WTC11 (cell line): Measurements from ENCODE around the gene CLEC2A. TPM values are rescaled to one million over a fixed set of nuclear protein-coding genes. Genes with fewer than 3 reads are reported as not detected.

Experiments used
- ATAC-seq: fragments of 200-7000 bp; cut with Tn5 transposase; 2 replicates; pipeline ENCODE4 v1.10.0; 2021; ENCODE audit warnings: mild to moderate bottlenecking, moderate library complexity
- CTCF ChIA-PET: fragments of 300-600 bp; sonication (Branson Sonifier 250); formaldehyde crosslinking; loops from one replicate; lab custom pipeline; 2021; ENCODE audit warnings: antibody characterized with exemption; lab: Charles Lee
- POLR2A ChIA-PET: fragments of 350-600 bp; sonication (Branson Sonifier 250); formaldehyde crosslinking; loops from one replicate; lab custom pipeline; 2021; ENCODE audit warnings: antibody characterized with exemption; lab: Charles Lee
- DNase-seq: peaks from one replicate; pipeline ENCODE4 v3.0.0; 2021; ENCODE audit warnings: low spot score
- H3K27ac Mint-ChIP-seq: 2 replicates; pipeline ENCODE4 v1.8.0; 2021; ENCODE audit warnings: mixed read lengths
- H3K27me3 Mint-ChIP-seq: 2 replicates; pipeline ENCODE4 v1.8.0; 2021; ENCODE audit warnings: low read depth, mild to moderate bottlenecking, moderate library complexity, mixed read lengths
- H3K36me3 Mint-ChIP-seq: 2 replicates; pipeline ENCODE4 v1.8.0; 2021; ENCODE audit warnings: mixed read lengths
- H3K4me1 Mint-ChIP-seq: 2 replicates; pipeline ENCODE4 v1.8.0; 2022; ENCODE audit warnings: mixed read lengths
- H3K4me3 Mint-ChIP-seq: 2 replicates; pipeline ENCODE4 v1.8.0; 2021; ENCODE audit warnings: mild to moderate bottlenecking, moderate library complexity, mixed read lengths
- H3K9me3 Mint-ChIP-seq: 2 replicates; pipeline ENCODE4 v1.8.0; 2021; ENCODE audit warnings: mixed read lengths
- AFF4 ChIP-seq: sonication (generic); formaldehyde crosslinking; IDR thresholded peaks from 2 replicates; pipeline ENCODE4 v1.8.1; 2023; ENCODE audit warnings: mild to moderate bottlenecking, missing genetic modification reagents, borderline replicate concordance
- ATF3 ChIP-seq: sonication (generic); formaldehyde crosslinking; conservative IDR thresholded peaks from 2 replicates; pipeline ENCODE4 v1.8.1; 2022; ENCODE audit warnings: mild to moderate bottlenecking, missing genetic modification reagents
- CREM ChIP-seq: sonication (generic); formaldehyde crosslinking; IDR thresholded peaks from 2 replicates; pipeline ENCODE4 v1.8.1; 2022; ENCODE audit warnings: mild to moderate bottlenecking, missing genetic modification reagents, moderate library complexity
- EMX1 ChIP-seq: fragments of 250-450 bp; sonication (Bioruptor Pico); IDR thresholded peaks from 2 replicates; pipeline ENCODE4 v1.8.0; 2021; ENCODE audit warnings: mild to moderate bottlenecking
- ERG ChIP-seq: fragments of 250-450 bp; sonication (Bioruptor Pico); IDR thresholded peaks from 2 replicates; pipeline ENCODE4 v1.8.0; 2021; ENCODE audit warnings: mild to moderate bottlenecking
- FOXJ3 ChIP-seq: sonication (generic); formaldehyde crosslinking; IDR thresholded peaks from 2 replicates; pipeline ENCODE4 v1.9.0; 2021; ENCODE audit warnings: missing genetic modification reagents, mild to moderate bottlenecking, borderline replicate concordance
- IRF1 ChIP-seq: sonication (generic); formaldehyde crosslinking; IDR thresholded peaks from 2 replicates; pipeline ENCODE4 v1.8.0; 2023; ENCODE audit warnings: missing genetic modification reagents
- MLX ChIP-seq: sonication (generic); formaldehyde crosslinking; IDR thresholded peaks from 2 replicates; pipeline ENCODE4 v1.8.1; 2023; ENCODE audit warnings: mild to moderate bottlenecking, missing genetic modification reagents, moderate library complexity
- NR1H2 ChIP-seq: sonication (generic); formaldehyde crosslinking; IDR thresholded peaks from 2 replicates; pipeline ENCODE4 v1.9.0; 2021; ENCODE audit warnings: mild to moderate bottlenecking, moderate library complexity, missing genetic modification reagents
- RELA ChIP-seq: sonication (generic); formaldehyde crosslinking; IDR thresholded peaks from 2 replicates; pipeline ENCODE4 v1.8.1; 2022; ENCODE audit warnings: missing genetic modification reagents, mild to moderate bottlenecking, borderline replicate concordance
- SMAD3 ChIP-seq: sonication (generic); formaldehyde crosslinking; IDR thresholded peaks from 2 replicates; pipeline ENCODE4 v1.8.0; 2022; ENCODE audit warnings: missing genetic modification reagents, mild to moderate bottlenecking, borderline replicate concordance
- USF2 ChIP-seq: sonication (generic); formaldehyde crosslinking; IDR thresholded peaks from 2 replicates; pipeline ENCODE4 v1.8.1; 2023; ENCODE audit warnings: mild to moderate bottlenecking, missing genetic modification reagents, moderate library complexity
- ZBTB43 ChIP-seq: sonication (generic); formaldehyde crosslinking; IDR thresholded peaks from 2 replicates; pipeline ENCODE4 v1.8.1; 2023; ENCODE audit warnings: mild to moderate bottlenecking, missing genetic modification reagents
- ZSCAN18 ChIP-seq: fragments of 250-450 bp; sonication (Bioruptor Pico); IDR thresholded peaks from 2 replicates; pipeline ENCODE4 v2.1.2; 2022; ENCODE audit warnings: mild to moderate bottlenecking, moderate library complexity
- total RNA-seq: library from RNA; stranded (reverse); gene quantifications from 3 replicates; pipeline ENCODE4 v1.2.3, GENCODE V29; 2021

Gene CLEC2A
- total RNA-seq, 1 experiment from 2014 or later, result 3.5 TPM

- Mint-ChIP-seq H3K4me1 (peaks cover 2% of the 10 kb centered on the region; the same call in 1 of the 2 replicates), H3K4me3 (no peak overlapping the region), H3K27ac (no peak overlapping the region), H3K9me3 (0 out of 2 replicates have a peak, but pooled peaks cover 4% of the 10 kb centered on the region), H3K36me3 (no peaks in the 10 kb centered on the region), H3K27me3 (no peaks in the 10 kb centered on the region)
- no peak for DNase-seq
- TF ChIP-seq NR1H2 (CRISPR knock-in tag), result no peak
- ChIA-PET CTCF (interaction anchor here (1.2 to 2.8 kb wide), 3 partner anchors 13 to 176 kb away, joined by 3 to 16 read pairs (median 4); no protein-coding TSS in a partner anchor), POLR2A (no interaction called here)
- ATAC-seq, result no peak
These were observed 5.3 kb downstream of the CLEC2A start for GRCh38 chr12:9926876-9927275.

- TF ChIP-seq EMX1 (CRISPR knock-in tag) (no peak), FOXJ3 (CRISPR knock-in tag) (no peak), MLX (CRISPR knock-in tag) (no peak), ATF3 (CRISPR knock-in tag) (no peak), USF2 (no peak), SMAD3 (CRISPR knock-in tag) (no peak), ZBTB43 (CRISPR knock-in tag) (no peak), RELA (CRISPR knock-in tag) (no peak), IRF1 (no peak), CREM (CRISPR knock-in tag) (no peak), ERG (CRISPR knock-in tag) (no peak), ZSCAN18 (CRISPR knock-in tag) (no peak), AFF4 (CRISPR knock-in tag) (no peak)
- ATAC-seq (peak; percentile 97), DNase-seq (peak; percentile 25)
- H3K36me3 Mint-ChIP-seq, result no peaks in the 10 kb centered on the region
- H3K27ac Mint-ChIP-seq, result no peak overlapping the region
- H3K27me3 Mint-ChIP-seq, result no peaks in the 10 kb centered on the region
- peaks cover 2% of the 10 kb centered on the region; the same call in 1 of the 2 replicates for H3K4me1 Mint-ChIP-seq
- CTCF ChIA-PET, result interaction anchor here (1.0 to 2.8 kb wide), 3 partner anchors 14 to 112 kb away, joined by 3 to 16 read pairs (median 3); no protein-coding TSS in a partner anchor
- peaks cover 5% of the 10 kb centered on the region; the same call in 1 of the 2 replicates for H3K9me3 Mint-ChIP-seq
- no peak overlapping the region for H3K4me3 Mint-ChIP-seq
- POLR2A ChIA-PET, result no interaction called here
These were observed 6.3 kb downstream of the CLEC2A start for GRCh38 chr12:9925705-9926393.
